H1 (cell line): ENCODE data around the gene MYL2. TPM values are rescaled to one million over a fixed set of nuclear protein-coding genes. Genes with fewer than 3 reads are reported as not detected.

Experiments used
- CTCF ChIA-PET: fragments of 300-600 bp; sonication (Branson Sonifier 250); formaldehyde crosslinking; loops from one replicate; lab custom pipeline; 2021; ENCODE audit not compliant: partially characterized antibody; lab: Charles Lee
- POLR2A ChIA-PET: fragments of 300-600 bp; sonication (Branson Sonifier 250); formaldehyde crosslinking; loops from one replicate; lab custom pipeline; 2021; ENCODE audit warnings: inconsistent platforms; ENCODE audit not compliant: partially characterized antibody; lab: Charles Lee
- DNase-seq, 2 experiments: peaks; one replicate each; pipeline versions ENCODE4 v3.0.0 to v3.0.0-alpha.2; 2010 to 2022; ENCODE audit warnings: low spot score in 2 of 2, low read depth in 1 of 2, mixed read lengths in 1 of 2
- FAIRE-seq: peaks from 2 replicates; lab custom pipeline; 2011; peaks lifted over from hg19 to GRCh38; lab: Jason Lieb, UNC
- H2AFZ ChIP-seq: 2 replicates; pipeline ENCODE4 v1.8.1; 2012; ENCODE audit warnings: low read length, inconsistent platforms
- H2AK5ac ChIP-seq: 2 replicates; pipeline ENCODE4 v1.6.1; 2013; ENCODE audit warnings: low read depth, low read length
- H2BK120ac ChIP-seq: replicated peaks from 2 replicates; pipeline ENCODE3; 2013; ENCODE audit warnings: low read depth, low read length, inconsistent platforms
- H2BK12ac ChIP-seq: 2 replicates; pipeline ENCODE4 v1.6.1; 2013; ENCODE audit warnings: low read depth, low read length
- H2BK15ac ChIP-seq: 2 replicates; pipeline ENCODE4 v1.6.1; 2013; ENCODE audit warnings: low read length
- H2BK20ac ChIP-seq: 2 replicates; pipeline ENCODE4 v1.6.1; 2013; ENCODE audit warnings: low read length
- H2BK5ac ChIP-seq: 2 replicates; pipeline ENCODE4 v1.6.1; 2013; ENCODE audit warnings: low read depth, low read length
- H3K14ac ChIP-seq: 2 replicates; pipeline ENCODE4 v1.6.1; 2013; ENCODE audit warnings: inconsistent platforms; ENCODE audit not compliant: insufficient read length
- H3K18ac ChIP-seq: 2 replicates; pipeline ENCODE4 v1.6.1; 2013; ENCODE audit warnings: low read length; ENCODE audit errors: extremely low read depth
- H3K23ac ChIP-seq: 2 replicates; pipeline ENCODE4 v1.6.1; 2013; ENCODE audit warnings: inconsistent platforms; ENCODE audit not compliant: insufficient read length
- H3K23me2 ChIP-seq: 2 replicates; pipeline ENCODE4 v1.6.1; 2013; ENCODE audit warnings: low read depth, low read length
- H3K27ac ChIP-seq: 2 replicates; pipeline ENCODE4 v1.6.1; 2011; ENCODE audit warnings: low read depth, low read length, inconsistent platforms
- H3K27me3 ChIP-seq, 4 experiments: replicated peaks in 1 of 4; 1 replicate in 1 of 4; 2 replicates in 3 of 4; pipeline versions ENCODE4 v1.6.1 to v1.8.1; 2011 to 2013; ENCODE audit warnings: low read length in 3 of 4, mild to moderate bottlenecking in 3 of 4, inconsistent platforms in 2 of 4, mixed read lengths in 2 of 4, moderate library complexity in 1 of 4; ENCODE audit not compliant: control insufficient read depth in 3 of 4, insufficient read depth in 3 of 4; ENCODE audit errors: extremely low read depth in 1 of 4
- H3K36me3 ChIP-seq, 4 experiments: 2 replicates each; pipeline versions ENCODE4 v1.6.1 to v1.8.1; 2011 to 2013; ENCODE audit warnings: mild to moderate bottlenecking in 4 of 4, low read length in 3 of 4, moderate library complexity in 2 of 4, control low read depth in 1 of 4, inconsistent platforms in 1 of 4; ENCODE audit not compliant: insufficient read depth in 4 of 4, control insufficient read depth in 2 of 4
- H3K4ac ChIP-seq: replicated peaks from 2 replicates; pipeline ENCODE3; 2013; ENCODE audit warnings: low read length, low read depth, mixed read lengths, inconsistent platforms; ENCODE audit not compliant: insufficient read length
- H3K4me1 ChIP-seq, 4 experiments: replicated peaks in 1 of 4; 1 replicate in 1 of 4; 2 replicates in 3 of 4; pipeline versions ENCODE4 v1.6.1 to v1.8.1; 2011 to 2013; ENCODE audit warnings: low read length in 3 of 4, inconsistent platforms in 2 of 4, mixed read lengths in 1 of 4; ENCODE audit not compliant: insufficient read depth in 4 of 4, control insufficient read depth in 3 of 4
- H3K4me2 ChIP-seq, 2 experiments: 2 replicates each; pipeline versions ENCODE4 v1.6.1 to v1.8.1; 2011 to 2013; ENCODE audit warnings: low read depth in 2 of 2, low read length in 2 of 2, control low read depth in 1 of 2, inconsistent platforms in 1 of 2, mild to moderate bottlenecking in 1 of 2; ENCODE audit not compliant: insufficient read depth in 1 of 2
- H3K4me3 ChIP-seq, 4 experiments: fragments of 200-600, 300-600 bp in 1 of 4; sonication (generic), shearing (Covaris generic), sonication (Bioruptor Twin) in 1 of 4; 2 replicates each; pipeline versions ENCODE4 v1.5.1 to v1.8.1; 2011 to 2016; ENCODE audit warnings: low read length in 4 of 4, low read depth in 3 of 4, control low read depth in 2 of 4, inconsistent platforms in 2 of 4, mild to moderate bottlenecking in 2 of 4, mixed read lengths in 1 of 4, moderate library complexity in 1 of 4; ENCODE audit not compliant: insufficient read depth in 2 of 4; ENCODE audit errors: extremely low read depth in 1 of 4
- H3K56ac ChIP-seq: replicated peaks from 2 replicates; pipeline ENCODE3; 2013; ENCODE audit warnings: low read depth, mild to moderate bottlenecking, mixed read lengths, low read length, inconsistent platforms; ENCODE audit not compliant: insufficient read length
- H3K79me1 ChIP-seq: 2 replicates; pipeline ENCODE4 v1.6.1; 2013; ENCODE audit warnings: low read depth, low read length, control low read depth
- H3K79me2 ChIP-seq, 2 experiments: 2 replicates each; pipeline versions ENCODE4 v1.6.1 to v1.8.1; 2012 to 2013; ENCODE audit warnings: low read length in 2 of 2, mild to moderate bottlenecking in 2 of 2, inconsistent platforms in 1 of 2; ENCODE audit not compliant: insufficient read depth in 2 of 2, control insufficient read depth in 1 of 2
- H3K9ac ChIP-seq, 4 experiments: replicated peaks in 1 of 4; 1 replicate in 1 of 4; 2 replicates in 3 of 4; pipeline versions ENCODE4 v1.6.1 to v1.8.1; 2011 to 2013; ENCODE audit warnings: low read depth in 3 of 4, low read length in 3 of 4, control low read depth in 2 of 4, mild to moderate bottlenecking in 2 of 4, moderate library complexity in 2 of 4, inconsistent platforms in 1 of 4; ENCODE audit errors: extremely low read depth in 1 of 4
- H3K9me3 ChIP-seq, 2 experiments: 2 replicates each; pipeline versions ENCODE4 v1.6.1 to v1.8.1; 2012 to 2013; ENCODE audit warnings: mild to moderate bottlenecking in 2 of 2, moderate library complexity in 2 of 2, control low read depth in 1 of 2, inconsistent platforms in 1 of 2, low read depth in 1 of 2, low read length in 1 of 2, mixed read lengths in 1 of 2; ENCODE audit not compliant: insufficient read depth in 2 of 2
- H4K20me1 ChIP-seq, 2 experiments: replicated peaks in 1 of 2; 2 replicates each; pipeline versions ENCODE3 to v1.8.1; 2011 to 2013; ENCODE audit warnings: inconsistent platforms in 2 of 2, low read length in 2 of 2, mild to moderate bottlenecking in 1 of 2; ENCODE audit not compliant: insufficient read depth in 2 of 2, control insufficient read depth in 1 of 2
- H4K5ac ChIP-seq: 2 replicates; pipeline ENCODE4 v1.6.1; 2013; ENCODE audit warnings: low read length, low read depth, mixed read lengths, inconsistent platforms; ENCODE audit not compliant: insufficient read length
- H4K8ac ChIP-seq: 2 replicates; pipeline ENCODE4 v1.8.0; 2013; ENCODE audit warnings: mild to moderate bottlenecking, moderate library complexity, low read length, inconsistent platforms; ENCODE audit not compliant: insufficient read depth; ENCODE audit errors: extremely low read depth
- H4K91ac ChIP-seq: replicated peaks from 2 replicates; pipeline ENCODE3; 2013; ENCODE audit warnings: low read length, mixed read lengths, inconsistent platforms; ENCODE audit not compliant: insufficient read length
- ATF3 ChIP-seq: IDR thresholded peaks from 2 replicates; pipeline ENCODE4 v1.6.1; 2011; ENCODE audit warnings: low read depth, mild to moderate bottlenecking, low read length; ENCODE audit not compliant: insufficient read depth
- CREB1 ChIP-seq: IDR thresholded peaks from 2 replicates; pipeline ENCODE4 v1.6.1; 2012; ENCODE audit warnings: inconsistent platforms
- EGR1 ChIP-seq: IDR thresholded peaks from 2 replicates; pipeline ENCODE4 v1.6.1; 2011; ENCODE audit warnings: low read depth, low read length, borderline replicate concordance
- POU5F1 ChIP-seq: IDR thresholded peaks from 2 replicates; pipeline ENCODE4 v1.6.1; 2011; ENCODE audit warnings: low read depth, mild to moderate bottlenecking, low read length, moderate library complexity
- RAD21 ChIP-seq, 2 experiments: IDR thresholded peaks in 1 of 2; conservative IDR thresholded peaks in 1 of 2; 2 replicates each; pipeline ENCODE4 v1.6.1; 2011; ENCODE audit warnings: low read depth in 2 of 2, low read length in 2 of 2, improper control_type of control experiment in 1 of 2, inconsistent platforms in 1 of 2, mild to moderate bottlenecking in 1 of 2, moderate library complexity in 1 of 2
- RNF2 ChIP-seq: fragments of 200-900, 300-1000 bp; sonication (generic); IDR thresholded peaks from 2 replicates; pipeline ENCODE4 v1.7.1; 2016; ENCODE audit warnings: borderline replicate concordance, low read depth, mild to moderate bottlenecking, antibody characterized with exemption, low read length; ENCODE audit not compliant: poor library complexity, severe bottlenecking; ENCODE audit errors: missing control alignments
- SAP30 ChIP-seq: fragments of 300-600 bp; sonication (generic); IDR thresholded peaks from 2 replicates; pipeline ENCODE4 v1.7.1; 2012; ENCODE audit warnings: low read length, moderate library complexity, mild to moderate bottlenecking, inconsistent platforms; ENCODE audit not compliant: insufficient read depth, insufficient replicate concordance
- SP1 ChIP-seq: IDR thresholded peaks from 2 replicates; pipeline ENCODE4 v1.6.1; 2011; ENCODE audit warnings: low read depth, low read length
- SRF ChIP-seq: IDR thresholded peaks from 2 replicates; pipeline ENCODE4 v1.6.1; 2011; ENCODE audit warnings: mild to moderate bottlenecking, low read depth, low read length, moderate library complexity
- YY1 ChIP-seq: IDR thresholded peaks from 2 replicates; pipeline ENCODE4 v1.6.1; 2011; ENCODE audit warnings: low read depth, mild to moderate bottlenecking, low read length
- WGBS, 2 experiments: shearing (Covaris generic) in 1 of 2; methylation state at CpG; one replicate each; pipeline versions ENCODE4 v1.1.6 to v1.1.7; 2013 to 2015; ENCODE audit warnings: low lambda C conversion rate in 2 of 2, mixed read lengths in 2 of 2, inconsistent platforms in 1 of 2, low coverage in 1 of 2, missing lambda C conversion rate in 1 of 2; ENCODE audit not compliant: insufficient replicate concordance in 2 of 2, insufficient coverage in 1 of 2, insufficient read length in 1 of 2; ENCODE audit errors: extremely low coverage in 1 of 2, missing lambda C conversion rate in 1 of 2; 5-methylcytosine and 5-hydroxymethylcytosine counted together
- polyA plus RNA-seq, 7 experiments: library from polyadenylated mRNA; depleted of rRNA in 3 of 7; stranded (reverse) in 5 of 7; unstranded in 2 of 7; fragments of >200 nt in 5 of 7; fragments of 200-250 nt in 2 of 7; gene quantifications; 1 replicate in 5 of 7; 2 replicates in 1 of 7; 4 replicates in 1 of 7; pipeline versions ENCODE4 v1.2.1 to v1.2.3, GENCODE V29; 2011 to 2013; ENCODE audit warnings: missing spikeins in 2 of 7, mixed read lengths in 2 of 7
- total RNA-seq: library from RNA; stranded (reverse); fragmentation: NEBNext Ultra II Directional; extraction: Animal tissue kit (Norgen Biotek cat#: 25700); gene quantifications from 2 replicates; pipeline ENCODE4 v1.2.1, GENCODE V29; 2021
- TF ChIP-seq, protein P1 (sequence below): IDR thresholded peaks from 2 replicates; pipeline ENCODE4 v1.6.1; 2012; ENCODE audit warnings: low read length, inconsistent platforms

The MYL2 gene
- total and polyA plus RNA-seq, 2 of the 8 experiments (the other 6 are each of a cell fraction or from before 2014, with no cell fraction given), result not detected

- no peak overlapping the region for H2AFZ ChIP-seq
- H2BK5ac ChIP-seq, result no peak overlapping the region
- no peak overlapping the region for H2BK20ac ChIP-seq
- H3K27me3 ChIP-seq, result no peaks in the 10 kb centered on the region
- H3K4ac ChIP-seq, result no peak overlapping the region
- H3K79me1 ChIP-seq, result no peaks in the 10 kb centered on the region
- POLR2A ChIA-PET, result interaction anchor here (1.0 to 1.1 kb wide), 2 partner anchors 11 to 24 kb away, joined by 3 read pairs; no protein-coding TSS in a partner anchor
- no peak overlapping the region for H3K56ac ChIP-seq
- H3K23ac ChIP-seq, result no peak overlapping the region
- CTCF ChIA-PET, result interaction anchor here (1.1 to 4.9 kb wide), 6 partner anchors 8 to 102 kb away, joined by 3 to 13 read pairs (median 4); no protein-coding TSS in a partner anchor
- H4K8ac ChIP-seq, result no peak overlapping the region
- no peak for FAIRE-seq
- H4K20me1 ChIP-seq, result no peaks in the 10 kb centered on the region
- 94% methylated on average over 4 of the region's 4 CpGs; no CpG with 5 or more reads in 1 of the 2 experiments for WGBS, 2 experiments
- H2BK12ac ChIP-seq, result no peak overlapping the region; the same call in 1 of the 2 replicates
- H3K4me1 ChIP-seq, result peaks cover 0 to 15% (median 5%) of the 10 kb centered on the region in 4 experiments; a peak in 4 of 7 replicates
- H4K5ac ChIP-seq, result no peak overlapping the region
- no peak overlapping the region for H3K14ac ChIP-seq
- no peak overlapping the region for H4K91ac ChIP-seq
- no peaks in the 10 kb centered on the region for H3K23me2 ChIP-seq
- H3K36me3 ChIP-seq, result no peaks in the 10 kb centered on the region
- H2AK5ac ChIP-seq, result no peak overlapping the region
- H3K9ac ChIP-seq, result no peak overlapping the region; a peak in 1 of 7 replicates
- H3K4me2 ChIP-seq, result no peak overlapping the region
- no peak overlapping the region for H2BK120ac ChIP-seq
- no peak overlapping the region for H2BK15ac ChIP-seq
- 0 out of 2 replicates have a peak overlapping the region, but pooled peaks have one; percentile 16 for H3K18ac ChIP-seq
- H3K27ac ChIP-seq, result no peak overlapping the region
- no peak for DNase-seq
- H3K79me2 ChIP-seq, result no peaks in the 10 kb centered on the region
- H3K4me3 ChIP-seq, result no peak overlapping the region
- no peaks in the 10 kb centered on the region for H3K9me3 ChIP-seq
- no peak for TF ChIP-seq ATF3
- TF ChIP-seq SAP30, result no peak
- no peak for TF ChIP-seq EGR1
- TF ChIP-seq YY1, result no peak
- no peak for TF ChIP-seq SRF
- TF ChIP-seq, protein P1, sequence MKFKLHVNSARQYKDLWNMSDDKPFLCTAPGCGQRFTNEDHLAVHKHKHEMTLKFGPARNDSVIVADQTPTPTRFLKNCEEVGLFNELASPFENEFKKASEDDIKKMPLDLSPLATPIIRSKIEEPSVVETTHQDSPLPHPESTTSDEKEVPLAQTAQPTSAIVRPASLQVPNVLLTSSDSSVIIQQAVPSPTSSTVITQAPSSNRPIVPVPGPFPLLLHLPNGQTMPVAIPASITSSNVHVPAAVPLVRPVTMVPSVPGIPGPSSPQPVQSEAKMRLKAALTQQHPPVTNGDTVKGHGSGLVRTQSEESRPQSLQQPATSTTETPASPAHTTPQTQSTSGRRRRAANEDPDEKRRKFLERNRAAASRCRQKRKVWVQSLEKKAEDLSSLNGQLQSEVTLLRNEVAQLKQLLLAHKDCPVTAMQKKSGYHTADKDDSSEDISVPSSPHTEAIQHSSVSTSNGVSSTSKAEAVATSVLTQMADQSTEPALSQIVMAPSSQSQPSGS, result no peak
- no peak for TF ChIP-seq RNF2
- TF ChIP-seq CREB1, result no peak
- no peak for TF ChIP-seq POU5F1
- TF ChIP-seq RAD21 (IDR thresholded peaks at IDR 0.05 in 1 of 2, conservative IDR thresholded peaks at IDR 0.05 in 1 of 2; ENCODE audit: low read depth in 2 of 2, low read length in 2 of 2), result no peak
- no peak for TF ChIP-seq SP1
Observed at GRCh38 chr12:110923192-110923591, 2.8 kb upstream of the MYL2 start.
